ENCODE measurements around the gene COL27A1.

The COL27A1 gene

DNA sequence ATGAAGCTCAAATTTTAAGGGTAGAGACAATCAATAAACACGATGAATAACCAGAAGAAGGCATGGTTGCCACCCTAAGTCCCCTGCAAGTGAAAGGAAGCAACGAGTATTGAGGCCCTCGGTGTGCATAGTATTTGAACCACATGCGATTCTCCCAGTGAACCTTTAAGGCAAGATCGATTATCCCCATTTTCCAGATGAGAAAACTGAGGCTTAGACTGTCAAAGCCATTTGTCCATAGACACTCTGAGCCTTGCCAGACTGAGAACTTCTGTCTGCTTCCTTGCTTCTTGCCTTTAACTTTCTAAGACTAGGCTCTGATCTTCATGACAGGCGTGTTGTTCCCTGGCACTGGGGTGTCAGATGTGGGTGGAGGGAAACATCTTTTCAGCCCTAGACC, 58.2 kb downstream of the COL27A1 start:
- TF ChIP-seq FOXP2 (optimal IDR thresholded peaks at IDR 0.05; ENCODE audit: borderline replicate concordance, extremely low read depth, extremely low read length, insufficient read depth) (no peak), SIN3A (IDR thresholded peaks at IDR 0.05; ENCODE audit: borderline replicate concordance, insufficient read depth, low read length) (no peak), TAF1 (IDR thresholded peaks at IDR 0.05; ENCODE audit: borderline replicate concordance, insufficient read depth, low read length) (no peak), POLR2AphosphoS5 (IDR thresholded peaks at IDR 0.05; ENCODE audit: low read depth, low read length) (no peak)
- TF ChIP-seq, protein P1, sequence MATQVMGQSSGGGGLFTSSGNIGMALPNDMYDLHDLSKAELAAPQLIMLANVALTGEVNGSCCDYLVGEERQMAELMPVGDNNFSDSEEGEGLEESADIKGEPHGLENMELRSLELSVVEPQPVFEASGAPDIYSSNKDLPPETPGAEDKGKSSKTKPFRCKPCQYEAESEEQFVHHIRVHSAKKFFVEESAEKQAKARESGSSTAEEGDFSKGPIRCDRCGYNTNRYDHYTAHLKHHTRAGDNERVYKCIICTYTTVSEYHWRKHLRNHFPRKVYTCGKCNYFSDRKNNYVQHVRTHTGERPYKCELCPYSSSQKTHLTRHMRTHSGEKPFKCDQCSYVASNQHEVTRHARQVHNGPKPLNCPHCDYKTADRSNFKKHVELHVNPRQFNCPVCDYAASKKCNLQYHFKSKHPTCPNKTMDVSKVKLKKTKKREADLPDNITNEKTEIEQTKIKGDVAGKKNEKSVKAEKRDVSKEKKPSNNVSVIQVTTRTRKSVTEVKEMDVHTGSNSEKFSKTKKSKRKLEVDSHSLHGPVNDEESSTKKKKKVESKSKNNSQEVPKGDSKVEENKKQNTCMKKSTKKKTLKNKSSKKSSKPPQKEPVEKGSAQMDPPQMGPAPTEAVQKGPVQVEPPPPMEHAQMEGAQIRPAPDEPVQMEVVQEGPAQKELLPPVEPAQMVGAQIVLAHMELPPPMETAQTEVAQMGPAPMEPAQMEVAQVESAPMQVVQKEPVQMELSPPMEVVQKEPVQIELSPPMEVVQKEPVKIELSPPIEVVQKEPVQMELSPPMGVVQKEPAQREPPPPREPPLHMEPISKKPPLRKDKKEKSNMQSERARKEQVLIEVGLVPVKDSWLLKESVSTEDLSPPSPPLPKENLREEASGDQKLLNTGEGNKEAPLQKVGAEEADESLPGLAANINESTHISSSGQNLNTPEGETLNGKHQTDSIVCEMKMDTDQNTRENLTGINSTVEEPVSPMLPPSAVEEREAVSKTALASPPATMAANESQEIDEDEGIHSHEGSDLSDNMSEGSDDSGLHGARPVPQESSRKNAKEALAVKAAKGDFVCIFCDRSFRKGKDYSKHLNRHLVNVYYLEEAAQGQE (IDR thresholded peaks at IDR 0.05; ENCODE audit: insufficient read depth in 1 of 2, low read depth in 2 of 2, low read length in 2 of 2) = no peak

DNA sequence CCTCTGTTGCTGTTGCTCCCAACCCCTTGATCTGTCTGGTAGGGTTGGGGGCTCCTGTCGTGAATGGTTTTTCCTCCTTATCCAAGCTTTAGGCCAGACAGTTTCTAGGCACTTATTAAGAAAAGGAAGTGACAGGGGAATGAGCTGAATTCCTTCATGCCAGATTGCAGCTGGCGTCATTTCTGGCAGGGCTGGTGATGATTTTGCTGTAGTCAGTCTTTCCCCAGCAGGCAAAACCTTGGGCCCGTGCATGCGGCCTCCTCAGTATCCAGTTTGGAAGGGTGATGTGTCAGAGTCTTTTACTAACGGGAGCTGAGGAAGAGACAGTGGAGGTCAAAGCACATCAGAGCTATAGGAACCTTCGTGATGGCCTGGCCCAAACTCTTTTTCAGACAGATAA, 58.8 kb downstream of the COL27A1 start:
- no peak for TF ChIP-seq FOXP2 (optimal IDR thresholded peaks at IDR 0.05; ENCODE audit: borderline replicate concordance, extremely low read depth, extremely low read length, insufficient read depth)
- TF ChIP-seq, protein P1 (IDR thresholded peaks at IDR 0.05; ENCODE audit: insufficient read depth in 1 of 2, low read depth in 2 of 2, low read length in 2 of 2) = no peak
- TF ChIP-seq SIN3A (IDR thresholded peaks at IDR 0.05; ENCODE audit: borderline replicate concordance, insufficient read depth, low read length) = no peak
- TF ChIP-seq TAF1 (IDR thresholded peaks at IDR 0.05; ENCODE audit: borderline replicate concordance, insufficient read depth, low read length) = no peak
- TF ChIP-seq POLR2AphosphoS5 (IDR thresholded peaks at IDR 0.05; ENCODE audit: low read depth, low read length) = no peak

DNA sequence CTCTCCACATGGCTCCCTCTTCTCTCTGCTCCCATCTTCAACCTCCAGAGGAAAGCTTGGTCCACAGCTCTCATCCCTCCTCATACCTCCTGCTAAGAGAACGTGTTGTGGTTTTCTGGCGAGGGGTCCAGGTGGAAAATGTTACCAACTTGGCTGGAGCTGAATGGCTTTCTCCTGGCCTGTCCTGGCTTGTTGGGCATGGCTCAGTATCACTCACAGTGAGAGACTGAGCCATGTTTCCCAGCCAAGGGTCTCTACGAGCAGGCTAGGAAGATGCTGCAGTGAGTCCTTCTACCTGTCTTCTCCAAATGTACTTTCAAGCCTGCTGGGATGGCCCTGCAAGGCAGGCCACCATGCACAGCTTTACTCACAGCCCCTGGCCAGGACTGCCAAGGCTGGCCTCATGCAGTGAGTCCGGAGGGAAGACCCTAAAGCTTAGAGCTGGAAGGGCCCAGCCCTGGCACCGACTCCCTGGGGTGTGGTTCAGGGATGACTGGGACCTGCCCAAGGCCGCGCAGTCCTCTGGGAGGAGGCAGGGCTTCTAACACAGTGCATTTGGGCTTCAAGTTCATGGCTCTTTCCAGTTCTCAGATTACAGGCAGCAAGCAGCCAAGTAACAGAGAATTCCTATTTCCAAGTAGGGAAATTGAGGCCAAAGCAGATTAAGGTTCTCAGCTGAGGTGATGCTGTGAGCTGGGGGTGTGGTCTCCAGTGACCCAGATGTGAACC, 59.5 kb downstream of the COL27A1 start:
- TF ChIP-seq POLR2AphosphoS5 (IDR thresholded peaks at IDR 0.05; ENCODE audit: low read depth, low read length) (no peak), SIN3A (IDR thresholded peaks at IDR 0.05; ENCODE audit: borderline replicate concordance, insufficient read depth, low read length) (no peak), FOXP2 (optimal IDR thresholded peaks at IDR 0.05; ENCODE audit: borderline replicate concordance, extremely low read depth, extremely low read length, insufficient read depth) (no peak), TAF1 (IDR thresholded peaks at IDR 0.05; ENCODE audit: borderline replicate concordance, insufficient read depth, low read length) (no peak)
- TF ChIP-seq, protein P1 (IDR thresholded peaks at IDR 0.05; ENCODE audit: insufficient read depth in 1 of 2, low read depth in 2 of 2, low read length in 2 of 2) = no peak

DNA sequence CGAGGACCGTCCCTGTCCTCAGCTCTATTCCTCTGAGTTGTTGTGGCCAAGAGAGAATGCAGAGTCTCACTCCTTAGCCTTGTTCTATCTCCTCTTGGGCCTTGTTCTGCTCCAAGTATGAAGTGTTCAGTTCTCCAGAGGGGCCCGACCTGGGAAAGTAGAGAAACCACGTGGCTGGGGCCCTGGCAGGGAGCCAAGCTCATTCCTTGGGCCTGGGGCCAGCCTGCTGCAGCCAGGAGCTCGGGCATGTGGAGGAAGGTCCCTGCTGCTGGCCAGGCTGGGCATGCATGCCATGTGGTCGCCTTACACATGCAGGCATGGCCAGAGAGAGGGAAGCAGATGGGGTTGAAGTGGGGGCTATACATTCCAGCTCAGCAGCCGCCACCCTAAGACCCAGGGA, 60.7 kb downstream of the COL27A1 start:
- TF ChIP-seq FOXP2 (optimal IDR thresholded peaks at IDR 0.05; ENCODE audit: borderline replicate concordance, extremely low read depth, extremely low read length, insufficient read depth) = no peak
- TF ChIP-seq TAF1 (IDR thresholded peaks at IDR 0.05; ENCODE audit: borderline replicate concordance, insufficient read depth, low read length) = no peak
- TF ChIP-seq, protein P1 (IDR thresholded peaks at IDR 0.05; ENCODE audit: insufficient read depth in 1 of 2, low read depth in 2 of 2, low read length in 2 of 2) = no peak
- no peak for TF ChIP-seq POLR2AphosphoS5 (IDR thresholded peaks at IDR 0.05; ENCODE audit: low read depth, low read length)
- TF ChIP-seq SIN3A (IDR thresholded peaks at IDR 0.05; ENCODE audit: borderline replicate concordance, insufficient read depth, low read length) = no peak
